ENCODE measurements around the gene FOXP1.

Gene FOXP1

GRCh38 chr3:71384388-71384787 is 199.1 kb downstream of the FOXP1 start:
- ChIA-PET POLR2A (no interaction called here), CTCF (no interaction called here)
- no peak for DNase-seq (ENCODE audit: extremely low spot score)
- TF ChIP-seq TARDBP (IDR thresholded peaks at IDR 0.05) (no peak), HDGF (IDR thresholded peaks at IDR 0.05; ENCODE audit: borderline replicate concordance) (no peak), FOXK2 (IDR thresholded peaks at IDR 0.05) (no peak), NFRKB (IDR thresholded peaks at IDR 0.05) (no peak), L3MBTL2 (conservative IDR thresholded peaks at IDR 0.05) (no peak), PKNOX1 (IDR thresholded peaks at IDR 0.05) (no peak), LEF1 (IDR thresholded peaks at IDR 0.05; ENCODE audit: borderline replicate concordance) (no peak), ELF4 (IDR thresholded peaks at IDR 0.05) (no peak), FOXM1 (IDR thresholded peaks at IDR 0.05; ENCODE audit: borderline replicate concordance) (no peak)

GRCh38 chr3:71380096-71380495 is 203.4 kb downstream of the FOXP1 start:
- POLR2A ChIA-PET = no interaction called here
- TF ChIP-seq BHLHE40 (IDR thresholded peaks at IDR 0.05; ENCODE audit: borderline replicate concordance) (no peak), NFRKB (IDR thresholded peaks at IDR 0.05) (no peak)
- no peak for DNase-seq (ENCODE audit: extremely low spot score)
- CTCF ChIA-PET = no interaction called here

- DNase-seq (ENCODE audit: extremely low spot score) = no peak
- POLR2A ChIA-PET = no interaction called here
- TF ChIP-seq SUZ12 (IDR thresholded peaks at IDR 0.05) = no peak
- no peak for TF ChIP-seq BHLHE40 (IDR thresholded peaks at IDR 0.05; ENCODE audit: borderline replicate concordance)
- TF ChIP-seq NFRKB (IDR thresholded peaks at IDR 0.05) = no peak
- TF ChIP-seq HDGF (IDR thresholded peaks at IDR 0.05; ENCODE audit: borderline replicate concordance) = no peak
- no peak for TF ChIP-seq ELF4 (IDR thresholded peaks at IDR 0.05)
- no peak for TF ChIP-seq PKNOX1 (IDR thresholded peaks at IDR 0.05)
- TF ChIP-seq FOXA1 (IDR thresholded peaks at IDR 0.05) = no peak
- no peak for TF ChIP-seq L3MBTL2 (conservative IDR thresholded peaks at IDR 0.05)
- no peak for TF ChIP-seq TARDBP (IDR thresholded peaks at IDR 0.05)
- TF ChIP-seq ARNT (IDR thresholded peaks at IDR 0.05) = no peak
- no peak for TF ChIP-seq FOXK2 (IDR thresholded peaks at IDR 0.05)
- TF ChIP-seq CTBP1 (IDR thresholded peaks at IDR 0.05; ENCODE audit: borderline replicate concordance) = no peak
- no peak for TF ChIP-seq ZNF384 (IDR thresholded peaks at IDR 0.05)
- TF ChIP-seq SP1 (IDR thresholded peaks at IDR 0.05) = no peak
- TF ChIP-seq FOXM1 (IDR thresholded peaks at IDR 0.05; ENCODE audit: borderline replicate concordance) = no peak
- CTCF ChIA-PET = no interaction called here
These were observed 205.0 kb downstream of the FOXP1 start for GRCh38 chr3:71378509-71378908.

- ChIA-PET CTCF (no interaction called here), POLR2A (no interaction called here)
- no peak for DNase-seq (ENCODE audit: extremely low spot score)
- TF ChIP-seq L3MBTL2 (conservative IDR thresholded peaks at IDR 0.05) = no peak
- no peak for TF ChIP-seq HDGF (IDR thresholded peaks at IDR 0.05; ENCODE audit: borderline replicate concordance)
- no peak for TF ChIP-seq FOXM1 (IDR thresholded peaks at IDR 0.05; ENCODE audit: borderline replicate concordance)
- no peak for TF ChIP-seq FOXK2 (IDR thresholded peaks at IDR 0.05)
- TF ChIP-seq TARDBP (IDR thresholded peaks at IDR 0.05) = no peak
- TF ChIP-seq ARNT (IDR thresholded peaks at IDR 0.05) = no peak
- TF ChIP-seq NFRKB (IDR thresholded peaks at IDR 0.05) = no peak
- no peak for TF ChIP-seq FOXA1 (IDR thresholded peaks at IDR 0.05)
- TF ChIP-seq ELF4 (IDR thresholded peaks at IDR 0.05) = no peak
- TF ChIP-seq SP1 (IDR thresholded peaks at IDR 0.05) = no peak
- no peak for TF ChIP-seq PKNOX1 (IDR thresholded peaks at IDR 0.05)
- TF ChIP-seq BHLHE40 (IDR thresholded peaks at IDR 0.05; ENCODE audit: borderline replicate concordance) = no peak
- no peak for TF ChIP-seq SUZ12 (IDR thresholded peaks at IDR 0.05)
- TF ChIP-seq LEF1 (IDR thresholded peaks at IDR 0.05; ENCODE audit: borderline replicate concordance) = no peak
- TF ChIP-seq ZNF384 (IDR thresholded peaks at IDR 0.05) = no peak
- no peak for TF ChIP-seq CTBP1 (IDR thresholded peaks at IDR 0.05; ENCODE audit: borderline replicate concordance)
These were observed 206.6 kb downstream of the FOXP1 start for GRCh38 chr3:71376911-71377310.

- TF ChIP-seq FOXA1 (IDR thresholded peaks at IDR 0.05) (no peak), TARDBP (IDR thresholded peaks at IDR 0.05) (no peak), HDGF (IDR thresholded peaks at IDR 0.05; ENCODE audit: borderline replicate concordance) (no peak), NFRKB (IDR thresholded peaks at IDR 0.05) (no peak), CTBP1 (IDR thresholded peaks at IDR 0.05; ENCODE audit: borderline replicate concordance) (no peak), SP1 (IDR thresholded peaks at IDR 0.05) (no peak)
- POLR2A ChIA-PET = no interaction called here
- DNase-seq (ENCODE audit: extremely low spot score) = no peak
- CTCF ChIA-PET = no interaction called here
These were observed 207.0 kb downstream of the FOXP1 start for GRCh38 chr3:71376503-71376902.

GRCh38 chr3:71374582-71374981 is 208.9 kb downstream of the FOXP1 start:
- ChIA-PET POLR2A (no interaction called here), CTCF (no interaction called here)
- DNase-seq (ENCODE audit: extremely low spot score) = no peak
- TF ChIP-seq ARNT (IDR thresholded peaks at IDR 0.05) = no peak
- TF ChIP-seq SP1 (IDR thresholded peaks at IDR 0.05) = no peak

GRCh38 chr3:71372911-71373637 is 210.5 kb downstream of the FOXP1 start:
- DNase-seq (ENCODE audit: extremely low spot score) = no peak
- ChIA-PET POLR2A (no interaction called here), CTCF (no interaction called here)
- no peak for TF ChIP-seq ZNF384 (IDR thresholded peaks at IDR 0.05)
- no peak for TF ChIP-seq SUZ12 (IDR thresholded peaks at IDR 0.05)
- TF ChIP-seq LEF1 (IDR thresholded peaks at IDR 0.05; ENCODE audit: borderline replicate concordance) = no peak
- TF ChIP-seq CTBP1 (IDR thresholded peaks at IDR 0.05; ENCODE audit: borderline replicate concordance) = no peak
- TF ChIP-seq BHLHE40 (IDR thresholded peaks at IDR 0.05; ENCODE audit: borderline replicate concordance) = no peak
- TF ChIP-seq TARDBP (IDR thresholded peaks at IDR 0.05) = no peak
- TF ChIP-seq HDGF (IDR thresholded peaks at IDR 0.05; ENCODE audit: borderline replicate concordance) = no peak
- no peak for TF ChIP-seq NFRKB (IDR thresholded peaks at IDR 0.05)
- TF ChIP-seq FOXA1 (IDR thresholded peaks at IDR 0.05) = no peak
- no peak for TF ChIP-seq ELF4 (IDR thresholded peaks at IDR 0.05)
- no peak for TF ChIP-seq FOXM1 (IDR thresholded peaks at IDR 0.05; ENCODE audit: borderline replicate concordance)
- no peak for TF ChIP-seq SP1 (IDR thresholded peaks at IDR 0.05)

Data from HEK293T (cell line).